Spinal cord (tissue), 10 donors: Measurements from ENCODE around the gene TNFSF4. TPM values are rescaled to one million over a fixed set of nuclear protein-coding genes. Genes with fewer than 3 reads are reported as not detected.
A peak's percentile ranks its signal among the peaks of the same experiment; 100 is the strongest.

Source experiments
- DNase-seq, 6 donors: peaks; one replicate each; pipeline versions ENCODE4 v3.0.0 to v3.0.0-alpha.2; 2013 to 2015; ENCODE audit warnings: low spot score in 6 of 6, low read depth in 4 of 6
- H3K27ac ChIP-seq: one replicate; pipeline ENCODE4 v1.5.1; 2013; ENCODE audit warnings: low read depth, low read length, control low read depth
- H3K27me3 ChIP-seq: one replicate; pipeline ENCODE4 v1.6.1; 2013; ENCODE audit warnings: low read length; ENCODE audit not compliant: control insufficient read depth, insufficient read depth
- H3K36me3 ChIP-seq: one replicate; pipeline ENCODE4 v1.6.1; 2013; ENCODE audit warnings: low read length; ENCODE audit not compliant: control insufficient read depth, insufficient read depth
- H3K4me1 ChIP-seq: one replicate; pipeline ENCODE4 v1.6.1; 2013; ENCODE audit warnings: low read length; ENCODE audit not compliant: control insufficient read depth, insufficient read depth
- H3K4me3 ChIP-seq: one replicate; pipeline ENCODE4 v1.5.1; 2013; ENCODE audit warnings: low read depth, low read length, control low read depth
- H3K9me3 ChIP-seq: one replicate; pipeline ENCODE4 v1.6.1; 2013; ENCODE audit warnings: low read length; ENCODE audit not compliant: control insufficient read depth, insufficient read depth
- WGBS: methylation state at CpG from one replicate; pipeline ENCODE4 v1.1.5; 2013; ENCODE audit warnings: missing lambda C conversion rate; ENCODE audit not compliant: insufficient coverage; 5-methylcytosine and 5-hydroxymethylcytosine counted together
- long read RNA-seq, 4 donors: transcript quantifications; one replicate each; lab custom pipeline, GENCODE V29; 2026
- polyA plus RNA-seq, 2 donors: library from polyadenylated mRNA; unstranded; fragments of 120-200 nt; gene quantifications; one replicate each; pipeline ENCODE4 v1.2.1, GENCODE V29; 2013; ENCODE audit not compliant: insufficient read length in 2 of 2
- total RNA-seq, 2 donors: library from RNA; depleted of rRNA in 1 of 2; stranded (reverse); fragments of 120-200 nt in 1 of 2; fragments of >200 nt in 1 of 2; gene quantifications; one replicate each; pipeline versions ENCODE4 v1.2.3 to v1.2.4, GENCODE V29; 2013 to 2014
- donor health status: healthy.

The TNFSF4 gene, protein sequence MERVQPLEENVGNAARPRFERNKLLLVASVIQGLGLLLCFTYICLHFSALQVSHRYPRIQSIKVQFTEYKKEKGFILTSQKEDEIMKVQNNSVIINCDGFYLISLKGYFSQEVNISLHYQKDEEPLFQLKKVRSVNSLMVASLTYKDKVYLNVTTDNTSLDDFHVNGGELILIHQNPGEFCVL
- total RNA-seq, result 1 to 10 TPM; 1.6 to 2.7 TPM
- polyA plus RNA-seq, result 1 to 10 TPM; 1.2 to 1.4 TPM
- long read RNA-seq, donor 1, result 0 reads
- long read RNA-seq, donor 2, result 0 reads
- long read RNA-seq, donor 3, result 0 reads
- long read RNA-seq, donor 4, partial matches to known transcripts, result 0 of 2 reads
- long read RNA-seq, donor 4, other reads (novel, unspliced or antisense), result 0 of 2 reads

DNA sequence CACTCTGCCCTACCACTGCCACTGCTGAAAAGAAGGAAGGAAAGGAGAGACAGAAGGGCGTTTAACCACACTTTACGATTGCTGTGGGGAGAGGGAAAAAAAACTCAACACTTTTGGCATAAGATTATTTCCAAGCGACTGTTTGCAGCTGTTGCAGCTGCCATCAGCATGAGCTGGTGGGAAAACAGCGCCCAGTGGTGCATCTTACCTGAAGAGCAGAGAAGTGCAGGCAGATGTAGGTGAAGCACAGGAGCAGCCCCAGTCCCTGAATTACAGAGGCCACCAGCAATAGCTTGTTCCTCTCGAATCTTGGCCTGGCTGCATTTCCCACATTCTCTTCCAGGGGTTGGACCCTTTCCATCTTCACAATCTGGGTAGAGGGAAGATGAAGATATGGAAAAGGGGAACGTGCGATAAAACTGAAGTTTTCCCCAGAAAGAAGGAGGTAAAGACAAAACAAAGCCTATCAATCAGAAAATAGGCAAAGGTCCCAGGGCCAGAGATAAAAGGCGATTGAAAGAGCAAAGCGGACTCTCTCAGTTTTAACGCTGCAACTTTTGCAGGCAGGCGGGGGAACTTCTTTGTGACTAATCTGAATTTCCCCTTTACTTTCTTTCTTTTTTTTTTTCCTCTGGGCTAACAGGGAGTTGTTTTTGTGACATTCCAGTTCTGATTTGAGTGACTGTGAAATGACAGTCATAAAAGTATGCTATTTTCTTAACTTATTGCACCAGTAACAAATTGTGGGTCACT lies at the start of gene TNFSF4:
TNFSF4 (minus strand) TSS at position 516 of the 753 bp plus-strand sequence; CDS start at position 361, 155 bp downstream.
- WGBS, result 65% methylated on average over 3 of the region's 11 CpGs
- Histone ChIP-seq H3K36me3 (no peaks in the 10 kb centered on the region), H3K4me1 (peaks cover 3% of the 10 kb centered on the region), H3K4me3 (no peak within 1 kb of the TSS), H3K27me3 (no peaks in the 10 kb centered on the region), H3K27ac (no peak within 1 kb of the TSS), H3K9me3 (no peaks in the 10 kb centered on the region)
- DNase-seq, result peak in 1 of 6 donors; percentile 65

DNA sequence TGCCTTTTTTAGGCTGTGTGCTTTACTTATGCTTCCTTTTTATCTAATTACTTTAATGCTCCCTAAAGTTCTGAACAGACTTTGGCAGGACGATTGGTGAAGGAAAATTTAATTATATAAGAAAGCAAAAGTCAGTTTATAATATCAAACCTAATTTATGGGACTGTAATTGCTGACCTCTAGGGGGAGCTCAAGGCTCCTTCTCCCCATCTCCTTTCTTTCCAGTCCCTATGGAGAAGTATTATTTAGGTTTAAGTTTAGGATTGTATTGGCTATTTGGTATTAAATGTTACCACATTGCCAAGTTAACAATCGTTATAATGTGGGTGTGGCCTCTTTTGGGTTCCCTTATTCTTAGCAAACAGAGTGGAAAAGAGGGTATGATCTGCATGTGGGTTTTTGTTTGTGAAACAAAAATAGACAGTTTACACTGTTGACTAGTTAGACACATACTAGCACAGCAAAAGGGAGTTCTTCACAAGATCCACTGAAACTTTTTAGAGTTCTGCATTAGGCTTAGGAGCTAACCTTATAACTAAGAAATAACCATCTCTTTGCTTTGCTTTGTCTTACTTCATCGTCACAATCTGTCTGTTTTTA lies 48.2 kb upstream of the TNFSF4 start:
- DNase-seq, result no peak
- Histone ChIP-seq H3K36me3 (no peaks in the 10 kb centered on the region), H3K9me3 (peaks cover 3% of the 10 kb centered on the region), H3K4me1 (no peaks in the 10 kb centered on the region), H3K27me3 (no peaks in the 10 kb centered on the region), H3K4me3 (no peak overlapping the region), H3K27ac (no peak overlapping the region)
- WGBS, result no CpG with 5 or more reads among the region's 3 CpGs

DNA sequence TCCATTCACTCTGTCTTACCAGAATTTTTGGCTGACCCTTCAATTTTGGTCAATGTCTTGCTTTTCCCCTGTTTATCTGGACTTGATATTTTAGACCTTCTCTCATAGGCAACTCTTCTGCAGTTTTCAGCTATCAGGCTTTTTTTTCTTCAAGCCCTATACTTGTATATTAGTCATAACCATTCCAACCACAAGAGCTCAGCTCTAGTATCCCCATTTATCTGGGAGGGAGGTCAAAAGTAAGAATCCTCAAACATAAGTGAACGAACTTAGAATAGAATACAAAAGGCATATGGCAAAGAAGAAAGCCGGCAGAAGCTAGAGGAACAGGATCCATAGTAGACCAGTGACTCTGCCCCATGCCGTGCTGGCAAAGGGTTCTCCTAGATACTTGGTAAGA lies 45.9 kb upstream of the TNFSF4 start:
- WGBS, result 80% methylated on average over 2 of the region's 3 CpGs
- no peaks in the 10 kb centered on the region for H3K9me3 ChIP-seq
- H3K27me3 ChIP-seq, result no peaks in the 10 kb centered on the region
- no peak overlapping the region for H3K4me3 ChIP-seq
- DNase-seq, result no peak
- H3K36me3 ChIP-seq, result no peaks in the 10 kb centered on the region
- H3K4me1 ChIP-seq, result no peaks in the 10 kb centered on the region
- no peak overlapping the region for H3K27ac ChIP-seq

DNA sequence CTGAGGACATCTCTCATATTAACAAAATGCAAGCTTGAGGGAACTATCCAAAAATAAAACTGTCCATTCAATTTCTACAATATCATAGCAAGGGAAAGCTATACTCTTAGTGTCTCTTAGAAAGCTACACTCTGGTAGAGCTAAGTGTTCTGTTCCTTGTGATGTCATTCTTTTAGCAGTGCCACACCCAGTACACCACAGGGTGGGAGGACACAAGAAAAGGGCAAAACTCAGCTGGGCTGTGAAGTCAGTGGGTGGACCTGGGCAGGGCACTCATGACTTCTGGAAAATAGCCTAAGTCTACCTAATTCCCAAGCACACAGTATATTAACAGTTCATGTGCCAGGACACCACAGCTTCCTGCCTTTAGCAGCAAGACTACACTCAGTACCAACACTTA lies 42.2 kb upstream of the TNFSF4 start:
- H3K9me3 ChIP-seq, result no peaks in the 10 kb centered on the region
- no peak overlapping the region for H3K4me3 ChIP-seq
- H3K36me3 ChIP-seq, result no peaks in the 10 kb centered on the region
- no peak overlapping the region for H3K27ac ChIP-seq
- no peaks in the 10 kb centered on the region for H3K27me3 ChIP-seq
- H3K4me1 ChIP-seq, result no peaks in the 10 kb centered on the region
- peak in 1 of 6 donors; percentile 13 for DNase-seq

DNA sequence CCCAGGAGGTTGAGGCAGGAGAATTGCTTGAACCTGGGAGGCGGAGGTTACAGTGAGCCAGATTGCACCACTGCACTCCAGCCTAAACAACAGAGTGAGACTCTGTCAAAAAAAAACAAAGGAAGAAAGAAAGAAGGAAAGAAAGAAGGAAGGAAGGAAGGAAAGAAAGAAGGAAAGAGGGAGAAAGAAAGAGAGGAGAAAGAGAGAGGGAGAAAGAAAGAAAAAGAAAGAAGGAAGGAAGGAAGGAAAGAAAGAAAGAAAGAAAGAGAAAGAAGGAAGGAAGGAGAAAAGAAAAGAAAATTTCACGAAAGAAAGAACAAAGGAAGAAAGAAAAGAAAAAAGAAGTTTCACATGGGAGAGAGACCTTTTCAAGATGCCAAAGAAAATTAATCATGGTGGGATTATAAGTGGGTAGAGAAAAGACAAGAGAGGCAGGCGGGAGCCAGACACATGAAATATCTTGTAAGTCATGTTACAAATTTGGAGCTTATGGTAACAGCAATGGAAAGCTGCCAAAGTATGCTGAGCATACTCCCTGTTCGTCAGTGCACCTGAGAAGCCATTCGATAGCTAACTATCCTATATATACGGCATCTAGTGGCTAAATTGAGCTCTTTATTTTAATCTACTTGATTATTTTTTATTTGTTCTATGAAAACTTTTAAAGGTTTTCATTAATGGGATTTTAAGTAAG lies 41.3 kb upstream of the TNFSF4 start:
- DNase-seq, result no peak
- H3K9me3 ChIP-seq, result no peaks in the 10 kb centered on the region
- no peaks in the 10 kb centered on the region for H3K4me1 ChIP-seq
- no peaks in the 10 kb centered on the region for H3K36me3 ChIP-seq
- H3K27ac ChIP-seq, result no peak overlapping the region
- WGBS, result 81% methylated on average over 2 of the region's 6 CpGs
- H3K4me3 ChIP-seq, result no peak overlapping the region
- H3K27me3 ChIP-seq, result no peaks in the 10 kb centered on the region

DNA sequence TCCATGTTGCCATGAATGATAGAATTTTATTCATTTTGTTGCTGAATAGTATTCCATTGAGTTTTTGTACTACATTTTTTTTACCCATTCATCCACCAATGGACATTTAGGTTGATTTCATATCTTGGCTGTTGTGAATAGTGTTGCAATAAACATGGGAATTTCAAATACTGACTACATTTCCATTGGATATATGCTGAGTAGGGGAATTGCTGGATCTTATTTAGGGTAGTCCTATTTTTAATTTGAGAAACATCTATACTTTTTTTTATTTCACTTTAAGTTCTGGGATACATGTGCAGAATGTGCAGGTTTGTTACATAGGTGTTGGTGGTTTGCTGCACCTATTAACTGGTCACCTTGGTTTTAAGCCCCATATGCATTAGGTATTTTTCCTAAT lies 38.8 kb upstream of the TNFSF4 start:
- Histone ChIP-seq H3K27me3 (no peaks in the 10 kb centered on the region), H3K4me1 (no peaks in the 10 kb centered on the region), H3K4me3 (no peak overlapping the region), H3K36me3 (no peaks in the 10 kb centered on the region), H3K9me3 (no peaks in the 10 kb centered on the region), H3K27ac (no peak overlapping the region)
- no peak for DNase-seq

DNA sequence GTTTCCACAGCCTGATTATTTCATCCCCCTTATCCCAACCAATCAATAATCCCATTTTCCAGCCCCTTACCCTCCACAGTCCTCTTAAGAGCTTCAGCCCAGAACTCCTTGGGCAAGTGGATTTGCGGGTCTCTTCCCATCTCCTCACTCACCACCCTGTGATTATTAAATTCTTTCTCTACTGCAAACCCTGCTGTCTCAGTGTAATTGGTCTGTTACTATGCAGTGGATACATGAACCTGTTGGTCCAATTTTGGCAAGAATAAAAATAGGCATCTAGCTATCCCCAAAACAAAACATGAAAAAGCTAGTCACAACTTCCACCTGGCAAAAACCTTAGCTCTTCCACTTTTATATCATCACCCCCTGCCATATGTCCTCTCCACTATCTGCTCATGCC lies 36.2 kb upstream of the TNFSF4 start:
- Histone ChIP-seq H3K4me1 (no peaks in the 10 kb centered on the region), H3K4me3 (no peak overlapping the region), H3K27ac (no peak overlapping the region), H3K36me3 (no peaks in the 10 kb centered on the region), H3K27me3 (no peaks in the 10 kb centered on the region), H3K9me3 (no peaks in the 10 kb centered on the region)
- DNase-seq, result no peak
- WGBS, result no CpG with 5 or more reads among the region's 1 CpG

DNA sequence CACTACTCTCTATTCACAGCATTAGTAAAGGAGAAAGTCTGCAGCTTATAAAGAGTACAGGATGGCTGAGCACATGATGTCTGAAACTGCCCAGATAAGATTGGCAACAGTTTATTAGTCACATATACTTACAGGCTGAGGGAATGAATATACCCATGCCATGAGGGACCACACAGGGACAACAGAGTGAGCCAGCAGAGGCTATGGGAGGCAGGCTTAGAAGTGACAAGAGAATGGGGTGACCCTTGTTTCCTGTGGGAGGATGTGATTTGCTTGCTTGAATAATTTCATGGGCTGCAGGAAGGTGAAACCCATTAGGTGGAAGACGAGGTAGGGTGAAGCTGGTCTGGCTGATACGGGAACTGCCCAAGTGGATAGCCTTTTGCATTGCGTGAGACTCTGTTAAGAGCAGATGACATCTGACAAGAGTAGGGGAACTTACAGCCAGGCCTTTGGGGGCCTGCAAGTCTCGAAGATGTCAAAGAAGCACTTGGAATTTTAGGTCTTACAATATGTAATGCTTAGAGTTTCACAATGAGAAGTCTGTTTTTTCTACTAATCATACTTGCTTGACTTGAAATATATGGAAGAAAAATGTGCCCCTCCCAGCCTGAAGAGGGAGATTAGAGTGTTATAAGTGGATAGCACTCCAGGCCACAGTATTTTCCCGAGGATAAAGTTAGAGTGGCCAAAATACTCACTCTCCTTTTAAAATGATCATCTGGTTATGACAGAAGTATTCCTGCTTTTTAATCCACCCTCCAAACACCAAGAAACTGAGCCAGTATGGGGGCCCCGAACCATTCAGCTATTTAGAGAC lies 34.6 kb upstream of the TNFSF4 start:
- no peaks in the 10 kb centered on the region for H3K9me3 ChIP-seq
- H3K4me3 ChIP-seq, result no peak overlapping the region
- WGBS, result 91% methylated on average over 3 of the region's 6 CpGs
- H3K36me3 ChIP-seq, result no peaks in the 10 kb centered on the region
- no peaks in the 10 kb centered on the region for H3K4me1 ChIP-seq
- no peaks in the 10 kb centered on the region for H3K27me3 ChIP-seq
- no peak for DNase-seq
- H3K27ac ChIP-seq, result no peak overlapping the region

DNA sequence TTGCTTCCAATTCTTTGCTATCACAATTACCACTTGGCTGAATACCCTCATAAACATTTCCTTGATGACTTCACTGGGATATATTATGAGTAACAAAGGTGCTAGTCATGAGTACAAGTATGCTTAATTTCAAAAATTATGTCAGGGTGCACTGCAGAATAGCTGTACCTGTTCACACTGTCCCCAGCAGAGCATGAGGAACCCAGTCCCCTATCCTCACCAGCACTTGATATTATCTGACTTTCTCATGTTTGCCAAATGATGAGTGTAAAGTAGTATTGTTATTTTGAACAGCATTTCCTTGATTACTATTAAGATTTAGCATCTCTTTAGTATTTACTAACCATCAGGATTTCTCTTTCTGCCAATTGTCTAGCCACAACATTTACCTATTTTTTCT lies 33.5 kb upstream of the TNFSF4 start:
- Histone ChIP-seq H3K4me3 (no peak overlapping the region), H3K27me3 (no peaks in the 10 kb centered on the region), H3K27ac (no peak overlapping the region), H3K36me3 (no peaks in the 10 kb centered on the region), H3K4me1 (no peaks in the 10 kb centered on the region), H3K9me3 (no peaks in the 10 kb centered on the region)
- no peak for DNase-seq
